DND-41 (cell line): ENCODE data around the gene ARMC2.

Experiments
- CTCF ChIP-seq: IDR thresholded peaks from 2 replicates; pipeline ENCODE4 v1.5.1; 2012; ENCODE audit warnings: borderline replicate concordance, low read length, moderate library complexity, mild to moderate bottlenecking; ENCODE audit not compliant: poor library complexity, severe bottlenecking; ENCODE audit errors: extremely low read depth
- EZH2 ChIP-seq: IDR thresholded peaks from 3 replicates; pipeline ENCODE4 v1.6.1; 2012; ENCODE audit warnings: borderline replicate concordance, low read depth, mild to moderate bottlenecking, moderate library complexity, low read length, inconsistent platforms; ENCODE audit not compliant: severe bottlenecking

GRCh38 chr6:108820006-108820405, 28.2 kb upstream of the ARMC2 start:
- no peak for TF ChIP-seq CTCF
- TF ChIP-seq EZH2, result no peak
